ENCODE measurements around the gene CHDH. TPM values are rescaled to one million over a fixed set of nuclear protein-coding genes. Genes with fewer than 3 reads are reported as not detected.

The CHDH gene
- total and polyA plus RNA-seq, 9 donors: 0.85 to 7.0 (median 4.1) TPM

DNA sequence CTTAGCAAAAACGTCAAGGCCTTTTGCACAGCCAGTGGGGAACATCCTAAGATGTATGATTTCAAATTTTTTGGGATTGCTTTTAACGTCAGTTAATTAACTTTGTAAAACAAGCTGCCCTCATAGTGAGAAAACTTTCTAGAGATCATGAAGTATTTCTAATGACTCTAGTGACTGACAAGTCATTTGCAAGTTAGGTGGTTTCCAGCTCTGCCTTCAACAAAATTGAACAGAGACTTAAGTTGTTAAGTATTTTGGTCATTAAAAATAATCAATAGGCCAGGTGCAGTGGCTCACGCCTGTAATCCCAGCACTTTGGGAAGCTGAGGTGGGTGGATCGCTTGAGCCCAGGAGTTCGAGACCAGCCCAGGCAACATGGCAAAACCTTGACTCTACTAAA lies 71.2 kb downstream of the CHDH start:
- TF ChIP-seq POLR2A (IDR thresholded peaks at IDR 0.05): no peak
- TF ChIP-seq EP300 (IDR thresholded peaks at IDR 0.05): no peak
- TF ChIP-seq, protein P1, sequence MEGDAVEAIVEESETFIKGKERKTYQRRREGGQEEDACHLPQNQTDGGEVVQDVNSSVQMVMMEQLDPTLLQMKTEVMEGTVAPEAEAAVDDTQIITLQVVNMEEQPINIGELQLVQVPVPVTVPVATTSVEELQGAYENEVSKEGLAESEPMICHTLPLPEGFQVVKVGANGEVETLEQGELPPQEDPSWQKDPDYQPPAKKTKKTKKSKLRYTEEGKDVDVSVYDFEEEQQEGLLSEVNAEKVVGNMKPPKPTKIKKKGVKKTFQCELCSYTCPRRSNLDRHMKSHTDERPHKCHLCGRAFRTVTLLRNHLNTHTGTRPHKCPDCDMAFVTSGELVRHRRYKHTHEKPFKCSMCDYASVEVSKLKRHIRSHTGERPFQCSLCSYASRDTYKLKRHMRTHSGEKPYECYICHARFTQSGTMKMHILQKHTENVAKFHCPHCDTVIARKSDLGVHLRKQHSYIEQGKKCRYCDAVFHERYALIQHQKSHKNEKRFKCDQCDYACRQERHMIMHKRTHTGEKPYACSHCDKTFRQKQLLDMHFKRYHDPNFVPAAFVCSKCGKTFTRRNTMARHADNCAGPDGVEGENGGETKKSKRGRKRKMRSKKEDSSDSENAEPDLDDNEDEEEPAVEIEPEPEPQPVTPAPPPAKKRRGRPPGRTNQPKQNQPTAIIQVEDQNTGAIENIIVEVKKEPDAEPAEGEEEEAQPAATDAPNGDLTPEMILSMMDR (IDR thresholded peaks at IDR 0.05): no peak
- no peaks in the 10 kb centered on the region for H3K27me3 ChIP-seq
- WGBS, 3 donors: 83 to 87% (median 86%) methylated on average over 5 of the region's 5 CpGs
- DNase-seq: no peak
- no peaks in the 10 kb centered on the region for H3K36me3 ChIP-seq
- H3K4me1 ChIP-seq (ENCODE audit: insufficient read depth): peaks cover 9% of the 10 kb centered on the region
- no peaks in the 10 kb centered on the region for H3K9me3 ChIP-seq
- no peak overlapping the region for H3K27ac ChIP-seq
- intact Hi-C loops (cut with DNase I): no loop called here
- H3K4me3 ChIP-seq: no peak overlapping the region

DNA sequence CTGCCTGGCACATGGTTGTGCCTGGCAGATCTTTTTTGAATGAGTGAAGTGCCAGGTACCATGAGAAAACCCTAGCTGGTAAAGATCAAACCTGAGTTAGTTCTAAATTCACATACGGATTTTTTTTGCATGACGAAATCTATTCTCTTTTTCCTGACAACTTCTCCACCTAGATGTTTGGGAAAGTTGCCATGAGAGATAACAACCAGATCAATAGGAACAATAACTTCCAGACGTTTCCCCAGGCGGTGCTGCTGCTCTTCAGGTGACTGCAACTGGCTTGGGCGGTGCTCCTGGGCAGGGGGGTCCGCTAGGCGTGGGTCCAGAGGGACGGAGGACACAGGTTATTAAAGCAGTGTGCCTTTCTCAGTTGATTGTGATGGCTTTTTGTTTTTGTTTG lies 71.8 kb downstream of the CHDH start:
- no peak for DNase-seq
- intact Hi-C loops (cut with DNase I): no loop called here
- Histone ChIP-seq H3K4me1 (ENCODE audit: insufficient read depth) (peaks cover 9% of the 10 kb centered on the region), H3K27ac (no peak overlapping the region), H3K9me3 (no peaks in the 10 kb centered on the region), H3K36me3 (no peaks in the 10 kb centered on the region), H3K4me3 (no peak overlapping the region), H3K27me3 (no peaks in the 10 kb centered on the region)
- TF ChIP-seq POLR2A (IDR thresholded peaks at IDR 0.05): no peak
- TF ChIP-seq, protein P1 (IDR thresholded peaks at IDR 0.05): no peak
- no peak for TF ChIP-seq EP300 (IDR thresholded peaks at IDR 0.05)
- 90 to 91% (median 90%) methylated on average over 8 of the region's 8 CpGs for WGBS, 3 donors

DNA sequence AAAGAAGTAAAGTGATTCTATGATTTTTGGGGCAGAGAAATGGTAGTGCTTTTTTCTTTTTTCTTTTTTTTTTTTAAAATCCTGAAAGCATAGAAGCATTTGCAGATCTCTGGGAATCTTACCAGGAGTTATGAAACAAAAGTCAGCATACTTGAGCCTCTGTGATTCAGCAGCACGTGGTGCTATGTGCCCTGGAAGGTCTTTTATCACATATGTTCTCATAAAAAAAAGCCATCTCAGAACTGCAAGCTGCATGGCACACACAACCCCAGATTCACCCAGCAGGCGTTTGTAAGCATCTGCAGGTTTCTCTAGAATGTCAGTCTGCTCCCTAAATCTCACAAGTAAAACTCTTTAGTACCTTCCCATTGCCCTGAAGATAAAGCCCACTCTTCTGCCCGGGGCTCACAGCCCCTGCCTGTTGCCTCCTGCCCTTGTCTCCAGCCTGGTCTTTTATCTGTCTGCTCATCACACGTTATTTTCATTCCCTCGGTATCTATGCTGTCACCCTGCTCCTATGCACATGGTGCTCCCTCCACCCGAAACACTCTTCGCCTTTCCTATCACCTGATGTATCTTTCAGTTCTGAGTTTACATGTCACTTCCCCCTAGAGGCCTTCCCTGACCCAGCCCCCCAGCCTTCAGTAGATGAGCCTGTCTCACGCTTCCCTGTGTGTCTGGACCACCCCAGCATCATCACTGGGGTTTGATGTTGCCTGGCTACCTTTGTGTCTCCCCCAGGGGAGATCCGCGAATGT lies 72.4 kb downstream of the CHDH start:
- H3K27me3 ChIP-seq: no peaks in the 10 kb centered on the region
- TF ChIP-seq POLR2A (IDR thresholded peaks at IDR 0.05): no peak
- TF ChIP-seq, protein P1 (IDR thresholded peaks at IDR 0.05): no peak
- TF ChIP-seq EP300 (IDR thresholded peaks at IDR 0.05): no peak
- no peak overlapping the region for H3K4me3 ChIP-seq
- WGBS, 3 donors: 54 to 58% (median 56%) methylated on average over 10 of the region's 10 CpGs
- intact Hi-C loops (cut with DNase I): no loop called here
- H3K36me3 ChIP-seq: no peaks in the 10 kb centered on the region
- H3K9me3 ChIP-seq: no peaks in the 10 kb centered on the region
- H3K27ac ChIP-seq: no peak overlapping the region
- H3K4me1 ChIP-seq (ENCODE audit: insufficient read depth): peaks cover 9% of the 10 kb centered on the region
- peak in 4 of 5 donors; percentile 40 to 56 (median 48) for DNase-seq

DNA sequence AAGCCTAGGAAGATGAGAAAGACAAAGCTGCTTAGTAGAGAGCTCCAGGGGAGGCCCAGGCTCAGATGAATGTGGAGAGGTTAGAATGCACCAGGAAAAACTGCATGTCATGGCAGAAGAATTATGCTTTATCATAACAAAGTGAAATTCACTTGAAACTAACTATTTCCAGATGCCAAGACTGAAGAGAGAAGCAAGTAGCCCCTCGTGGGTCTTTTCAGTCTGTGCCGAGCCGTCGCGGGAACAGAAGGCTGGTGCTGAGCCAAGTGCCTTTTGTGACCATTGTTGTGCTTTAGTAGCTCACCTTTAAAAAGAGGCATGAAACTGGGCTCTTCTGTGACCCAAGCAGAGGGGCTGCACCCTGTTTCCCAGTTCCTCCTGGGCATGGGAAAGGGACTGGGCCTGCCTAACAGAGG lies 73.2 kb downstream of the CHDH start:
- DNase-seq: peak in 1 of 5 donors; percentile 44
- H3K4me3 ChIP-seq: no peak overlapping the region
- no peaks in the 10 kb centered on the region for H3K9me3 ChIP-seq
- H3K36me3 ChIP-seq: no peaks in the 10 kb centered on the region
- H3K27ac ChIP-seq: no peak overlapping the region
- no peaks in the 10 kb centered on the region for H3K27me3 ChIP-seq
- WGBS, 3 donors: 9 to 19% (median 14%) methylated on average over 5 of the region's 5 CpGs
- intact Hi-C loops (cut with DNase I): no loop called here
- peaks cover 9% of the 10 kb centered on the region for H3K4me1 ChIP-seq (ENCODE audit: insufficient read depth)
- TF ChIP-seq POLR2A (IDR thresholded peaks at IDR 0.05) (no peak), EP300 (IDR thresholded peaks at IDR 0.05) (no peak)
- TF ChIP-seq, protein P1 (IDR thresholded peaks at IDR 0.05): no peak
